GM18517 (cell line): ENCODE data around the gene SGIP1.

ENCODE experiments used
- ATAC-seq: cut with Tn5 transposase; IDR thresholded peaks from one replicate; pipeline ENCODE4 v1.9.1; 2021; ENCODE audit warnings: mild to moderate bottlenecking, moderate library complexity; ENCODE audit not compliant: unreplicated experiment

Gene SGIP1

DNA sequence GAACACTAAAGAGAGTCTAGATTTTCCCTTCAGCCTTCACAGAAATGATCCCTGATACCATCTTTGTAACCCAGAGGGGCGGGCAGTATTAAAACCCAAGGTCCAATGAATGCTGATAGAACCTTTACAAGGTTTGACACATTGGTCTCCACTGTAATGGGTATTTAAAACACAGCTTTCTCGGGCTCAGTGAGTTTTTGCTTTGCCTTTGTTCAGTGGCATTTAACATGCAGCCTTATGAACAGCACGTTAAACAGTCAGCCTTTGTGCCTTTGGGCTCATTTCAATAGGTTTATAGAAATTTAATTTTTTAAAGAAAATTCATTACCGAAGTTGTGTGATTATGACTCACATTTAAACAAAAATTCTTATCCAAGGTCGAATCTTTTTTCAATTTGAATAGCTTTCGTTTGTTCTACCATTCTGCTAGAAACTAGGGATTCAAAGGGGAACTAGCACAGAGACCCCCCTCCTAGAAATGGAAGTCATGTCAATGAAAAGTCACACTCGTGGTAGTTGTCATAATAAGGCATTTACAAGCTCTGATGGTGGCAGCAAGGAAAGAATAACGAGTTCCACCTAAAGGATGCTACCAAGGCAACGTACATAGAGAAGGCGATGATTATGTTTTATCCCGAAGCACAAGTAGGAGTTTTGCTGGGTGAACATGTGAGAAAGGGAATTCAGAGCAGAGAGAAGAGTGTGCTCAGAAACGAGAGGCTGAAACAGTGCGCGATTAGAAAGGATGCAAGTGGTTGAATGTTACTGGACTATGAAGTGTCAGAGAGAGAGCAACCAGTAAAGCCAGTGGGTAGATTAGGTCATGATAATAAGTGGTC is 66.2 kb downstream of the SGIP1 start:
- no peak for ATAC-seq

DNA sequence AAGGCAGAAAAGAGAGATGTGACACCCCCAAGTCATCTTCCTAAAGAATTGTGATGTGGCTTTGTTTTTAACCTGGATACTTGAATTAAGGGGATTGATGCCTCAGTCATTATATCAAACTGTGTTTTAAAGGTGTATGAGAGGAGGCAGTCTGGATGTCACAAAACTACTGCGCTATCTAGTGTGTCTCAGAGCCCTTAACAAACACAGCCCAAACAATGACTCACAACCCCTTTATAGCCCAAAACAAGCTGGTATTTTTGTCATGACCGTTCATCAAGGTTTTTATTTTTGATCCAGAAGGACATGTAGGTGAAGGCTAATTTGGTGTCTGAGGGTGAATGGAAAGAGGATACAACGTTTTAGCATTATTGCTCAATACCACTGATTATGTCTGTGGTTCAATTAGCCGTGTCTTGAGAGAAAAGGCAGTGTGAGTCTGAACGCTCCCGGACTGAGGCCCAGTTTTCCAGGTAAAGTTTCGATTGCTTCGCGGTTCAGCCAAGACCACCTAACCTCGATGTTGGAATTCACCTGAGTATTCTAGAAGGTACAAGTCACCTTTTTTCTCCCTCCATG is 71.6 kb downstream of the SGIP1 start:
- ATAC-seq = no peak

DNA sequence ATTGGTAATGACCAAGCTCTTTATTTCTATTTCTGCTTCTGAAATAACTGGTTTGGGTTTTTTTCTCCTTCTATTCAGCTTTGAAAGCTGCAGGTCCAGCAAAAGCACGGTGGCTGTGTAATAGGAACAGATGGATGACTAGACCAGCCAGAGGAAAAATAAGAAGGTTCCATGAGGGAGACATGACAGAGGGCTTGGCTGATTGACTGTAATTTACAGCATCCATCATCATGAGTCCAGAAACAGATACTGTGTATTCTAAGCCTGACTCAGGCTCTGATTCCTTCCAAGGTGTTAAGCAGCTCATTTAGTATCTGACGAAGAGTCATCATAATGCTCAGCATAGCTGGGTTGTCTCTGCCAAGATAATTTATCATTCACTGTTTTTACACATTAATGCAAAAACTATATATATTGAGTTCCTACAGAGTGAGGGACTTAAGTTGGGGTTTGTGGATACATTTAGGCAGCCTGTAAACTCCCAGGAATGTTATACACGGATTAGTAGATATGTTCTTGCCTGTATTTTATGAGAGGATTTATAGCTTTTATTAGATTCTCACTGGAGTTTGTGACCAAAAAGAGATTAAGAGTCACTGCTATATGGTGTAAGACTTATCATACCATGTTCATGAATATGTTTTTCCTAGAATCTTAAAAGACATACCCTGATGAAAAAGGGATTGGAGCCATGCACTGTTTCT is 72.6 kb downstream of the SGIP1 start:
- no peak for ATAC-seq

DNA sequence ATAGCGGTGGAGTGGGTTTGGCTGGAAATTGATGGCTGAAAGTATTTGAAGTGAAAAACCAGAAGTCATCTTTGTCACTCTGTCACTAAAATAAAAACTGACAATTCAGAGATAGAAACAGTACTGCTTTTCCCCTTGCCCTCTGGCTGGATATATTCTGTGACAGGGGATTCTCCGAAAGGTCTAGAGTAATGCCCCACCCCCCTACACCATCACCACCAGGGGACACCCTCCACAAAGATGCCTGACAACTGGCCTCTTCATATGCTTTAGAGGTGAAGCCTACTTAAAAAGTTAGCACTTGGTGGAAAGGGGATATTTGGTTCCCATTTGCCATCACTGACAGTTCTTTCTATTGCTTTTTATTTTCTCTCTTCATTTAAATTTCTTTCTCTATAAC is 73.5 kb downstream of the SGIP1 start:
- no peak for ATAC-seq

DNA sequence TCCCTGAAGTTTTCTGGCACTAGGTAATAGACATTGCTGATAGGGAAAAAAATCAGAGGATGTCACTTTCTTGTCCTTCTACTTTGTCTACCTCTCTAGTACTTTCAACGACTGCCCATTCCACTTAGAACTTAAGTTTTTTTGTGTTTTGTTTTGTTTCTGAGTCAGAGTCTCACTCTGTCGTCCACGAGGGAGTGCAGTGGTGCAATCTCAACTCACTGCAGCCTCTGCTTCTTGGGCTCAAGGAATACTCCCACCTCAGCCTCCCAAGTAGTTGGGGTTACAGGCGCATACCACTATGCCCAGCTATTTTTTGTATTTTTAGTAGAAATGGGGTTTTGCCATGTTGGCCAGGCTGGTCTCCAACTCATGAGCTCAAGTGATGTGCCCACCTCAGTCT is 79.2 kb downstream of the SGIP1 start:
- no peak for ATAC-seq

DNA sequence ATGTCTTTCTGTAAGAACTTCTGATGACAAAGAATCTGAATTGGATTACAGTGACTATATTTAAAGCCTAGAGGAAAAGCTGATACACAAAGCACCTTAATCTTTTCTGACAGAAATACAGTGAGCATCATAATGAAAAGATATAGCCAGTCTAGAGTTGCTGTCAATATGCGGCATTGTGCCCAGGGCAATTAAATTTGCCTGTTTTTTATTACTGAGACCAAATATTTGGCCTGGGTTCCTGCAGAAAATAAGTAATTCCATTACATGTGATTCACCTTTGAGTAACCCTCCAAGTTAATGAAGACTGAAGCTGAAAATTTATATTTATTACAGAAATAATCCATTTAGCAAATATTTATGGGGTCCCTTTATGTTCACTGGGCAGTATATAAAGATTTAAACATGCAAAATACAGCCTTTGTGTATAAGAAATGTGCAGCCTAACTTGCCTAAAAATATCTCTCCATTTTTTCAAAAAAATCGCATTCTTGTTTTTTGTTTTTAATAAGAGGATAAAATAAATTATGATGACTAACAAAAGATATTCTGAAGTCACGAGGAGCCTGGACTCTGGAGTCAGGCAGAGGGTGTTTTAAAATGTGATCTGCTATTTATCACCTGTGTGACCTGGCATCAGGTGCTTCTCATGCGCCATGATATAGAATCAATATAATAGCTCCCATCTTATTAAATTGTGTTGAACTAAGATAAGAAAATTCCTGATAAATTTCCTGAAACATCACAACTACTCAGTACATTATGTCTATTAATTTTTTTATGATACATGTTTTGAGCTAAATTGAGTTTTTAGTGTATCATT is 83.6 kb downstream of the SGIP1 start:
- no peak for ATAC-seq

DNA sequence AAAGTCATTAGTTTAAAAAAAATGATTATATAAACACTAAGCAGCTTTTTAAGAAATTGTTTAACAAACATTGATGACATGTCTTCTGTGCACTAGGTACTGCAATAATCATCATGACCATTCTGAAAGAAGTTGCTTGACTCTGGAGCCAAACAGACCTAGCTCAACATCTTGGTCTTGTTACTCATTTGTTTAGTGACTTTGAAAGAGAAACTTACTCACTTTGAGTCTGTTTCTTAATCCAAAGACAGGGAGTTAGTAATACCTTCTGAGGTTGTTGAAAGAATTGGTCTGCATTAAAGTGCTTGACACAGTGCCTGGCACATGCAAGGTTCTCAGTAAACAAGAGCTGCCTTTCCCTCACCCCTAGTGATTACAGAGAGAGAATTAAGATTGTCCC is 84.4 kb downstream of the SGIP1 start:
- no peak for ATAC-seq

DNA sequence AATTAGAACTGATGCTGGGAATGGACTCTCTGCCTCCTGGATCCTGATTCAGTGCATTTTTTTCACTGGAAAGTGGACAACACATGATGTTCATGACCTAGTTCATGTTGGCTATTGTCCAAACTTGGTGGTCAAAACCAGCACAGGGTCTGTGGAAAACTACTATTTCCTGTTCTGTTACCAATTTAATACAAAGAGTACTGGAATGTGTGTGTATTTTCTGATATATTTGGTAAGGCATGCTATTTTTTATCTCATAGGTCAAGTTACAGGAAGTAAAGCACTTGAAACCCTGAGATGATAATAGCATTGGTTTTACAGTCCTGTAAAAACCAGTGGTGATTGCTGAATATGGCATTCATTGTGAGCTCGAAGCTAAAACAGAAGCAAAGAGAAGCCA is 89.9 kb downstream of the SGIP1 start:
- no peak for ATAC-seq

DNA sequence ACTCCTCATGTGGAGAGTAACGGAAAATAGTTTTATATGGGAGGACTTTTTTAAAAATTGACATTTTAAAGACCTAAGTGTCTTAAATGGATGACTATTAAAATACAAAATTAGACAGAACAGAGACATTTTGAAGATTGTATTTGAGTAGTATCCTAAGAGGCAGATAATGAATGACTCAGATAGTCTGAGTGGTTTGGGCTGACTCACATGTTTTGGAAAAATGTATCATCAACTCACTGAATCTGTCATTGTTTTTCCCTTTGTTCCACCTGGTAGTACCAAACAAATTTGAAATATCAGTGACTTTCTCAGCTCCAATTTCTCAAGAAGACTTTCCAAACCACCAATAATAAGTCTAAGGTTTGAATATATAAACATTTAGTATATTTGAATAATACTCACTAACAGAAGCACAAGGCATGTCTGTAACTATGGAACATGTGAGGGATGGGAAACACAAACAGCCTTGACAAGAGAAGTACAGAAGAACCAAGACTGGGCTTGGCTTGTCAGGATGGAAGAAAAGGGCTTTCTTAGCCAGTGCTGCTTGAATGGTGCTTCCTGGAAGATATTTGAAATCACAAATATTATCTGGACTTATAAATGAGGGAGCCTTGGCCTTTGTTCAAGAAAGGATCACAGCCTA is 90.6 kb downstream of the SGIP1 start:
- ATAC-seq = no peak

DNA sequence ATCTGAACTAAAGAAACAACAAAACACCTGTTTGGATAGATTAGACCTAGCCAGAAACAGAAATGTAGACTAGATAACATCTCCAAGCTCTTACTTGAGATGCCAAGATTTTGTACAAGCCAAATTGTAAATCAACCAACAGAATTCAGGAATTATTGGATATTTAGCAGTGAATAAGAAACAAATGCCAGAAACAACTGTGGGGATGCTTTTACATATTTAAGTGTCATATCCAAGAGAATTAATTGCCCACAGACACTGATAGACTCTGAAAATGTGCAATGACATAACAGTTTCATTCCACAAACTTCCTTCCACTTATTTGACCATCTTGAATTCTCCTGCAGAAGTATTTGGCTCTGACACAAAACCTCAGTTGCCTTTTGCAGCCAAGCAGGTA is 92.3 kb downstream of the SGIP1 start:
- ATAC-seq = no peak

DNA sequence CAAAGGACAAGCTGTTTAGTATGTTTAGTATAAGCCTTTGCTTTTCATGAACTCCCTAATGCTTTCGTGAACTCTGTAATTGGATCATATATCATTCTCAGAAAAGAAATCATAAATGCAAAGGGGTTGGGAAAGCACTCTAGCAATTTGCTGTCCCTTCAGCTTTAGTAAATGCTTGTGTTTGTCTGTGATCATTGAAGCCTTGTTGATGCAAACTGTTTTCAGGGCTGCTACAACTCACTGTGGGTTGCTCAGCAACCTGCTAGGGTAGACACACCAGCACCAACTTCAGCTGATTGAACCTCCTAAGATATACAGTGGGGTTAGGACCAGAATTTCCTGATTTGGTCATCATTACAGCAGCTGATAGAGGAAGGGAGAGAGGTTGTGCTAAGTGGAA is 95.0 kb downstream of the SGIP1 start:
- no peak for ATAC-seq

DNA sequence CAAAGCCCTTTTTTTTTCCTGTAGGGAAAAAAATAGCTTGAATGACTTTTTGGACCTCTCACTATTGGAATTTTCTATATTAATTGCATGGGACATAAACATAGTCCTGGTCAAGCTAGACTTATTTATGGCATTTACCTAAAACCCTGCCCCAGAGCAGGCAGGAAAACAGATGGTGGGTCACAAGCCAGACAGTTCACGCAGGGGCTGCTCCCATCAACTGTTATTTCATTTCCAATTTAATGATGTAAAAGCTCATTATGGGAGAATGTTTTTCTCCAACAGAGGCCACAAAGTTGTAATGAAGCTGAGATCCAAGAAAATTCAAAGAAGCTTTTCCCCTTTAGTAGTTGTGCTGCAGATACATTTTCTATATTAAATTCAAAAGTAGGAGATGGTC is 99.2 kb downstream of the SGIP1 start:
- ATAC-seq = no peak

DNA sequence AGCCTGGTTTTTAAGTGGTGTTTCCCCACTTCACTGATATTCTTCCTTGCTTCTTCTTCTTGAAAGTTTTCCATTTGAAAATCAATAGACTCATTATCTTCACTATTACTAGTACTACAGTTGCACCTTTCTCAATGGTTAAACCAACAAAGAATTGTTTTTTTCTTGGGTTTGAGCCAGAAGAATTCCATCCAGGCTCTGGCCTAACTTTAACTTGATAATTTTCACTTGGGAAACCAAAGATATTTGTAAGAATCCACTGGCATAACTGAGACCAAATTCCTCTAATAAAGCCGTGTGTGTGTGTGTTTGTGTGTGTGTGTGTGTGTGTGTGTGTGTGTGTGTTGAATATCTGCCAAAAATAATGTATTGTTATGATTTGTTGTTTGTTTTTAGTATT is 103.2 kb downstream of the SGIP1 start:
- ATAC-seq = no peak

DNA sequence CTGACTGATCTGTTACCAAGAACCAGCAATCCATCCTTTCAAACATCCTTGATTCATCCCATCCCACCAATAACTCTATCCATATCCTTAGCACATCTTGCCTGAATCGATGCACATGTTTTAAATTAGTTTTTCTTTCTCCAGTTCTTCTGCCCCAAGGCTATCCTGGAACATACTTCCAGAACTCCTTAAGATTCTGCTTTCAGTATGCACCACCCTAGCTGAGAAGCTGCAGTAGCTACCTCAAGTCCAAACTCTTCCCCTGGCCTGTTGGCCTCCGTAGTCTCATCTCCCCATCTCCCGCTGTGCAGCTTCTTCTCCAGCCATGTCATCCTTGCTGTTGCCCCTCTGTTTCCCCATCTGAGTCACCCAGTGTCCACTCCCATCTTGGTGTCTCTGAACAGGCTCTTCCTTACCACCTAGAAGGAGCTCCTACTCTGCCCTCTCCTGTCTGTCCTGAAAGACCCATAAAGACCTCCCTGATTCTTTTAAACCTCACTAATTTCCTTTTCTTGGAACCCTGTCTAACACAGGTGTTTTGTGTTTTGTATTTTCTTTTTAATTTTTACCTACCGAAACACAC is 108.0 kb downstream of the SGIP1 start:
- no peak for ATAC-seq

DNA sequence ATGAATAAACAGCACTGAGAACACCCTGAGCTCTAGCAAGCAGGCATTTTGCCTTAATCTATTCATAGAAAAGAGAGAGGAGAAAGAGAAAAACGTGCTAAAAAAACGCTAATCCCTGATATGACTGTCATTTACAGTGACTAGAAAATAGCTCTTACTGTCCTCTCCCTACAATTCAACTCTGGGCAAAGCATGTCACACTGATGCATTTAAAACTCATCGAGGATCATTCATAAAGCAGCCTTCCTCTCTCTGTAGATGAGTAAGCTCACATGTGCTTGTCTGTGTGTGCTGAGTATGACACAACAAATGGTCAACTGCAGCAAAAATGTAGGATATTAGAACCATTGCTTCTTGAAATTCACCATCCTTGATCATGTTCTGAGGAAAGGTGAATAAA is 109.0 kb downstream of the SGIP1 start:
- ATAC-seq = no peak

DNA sequence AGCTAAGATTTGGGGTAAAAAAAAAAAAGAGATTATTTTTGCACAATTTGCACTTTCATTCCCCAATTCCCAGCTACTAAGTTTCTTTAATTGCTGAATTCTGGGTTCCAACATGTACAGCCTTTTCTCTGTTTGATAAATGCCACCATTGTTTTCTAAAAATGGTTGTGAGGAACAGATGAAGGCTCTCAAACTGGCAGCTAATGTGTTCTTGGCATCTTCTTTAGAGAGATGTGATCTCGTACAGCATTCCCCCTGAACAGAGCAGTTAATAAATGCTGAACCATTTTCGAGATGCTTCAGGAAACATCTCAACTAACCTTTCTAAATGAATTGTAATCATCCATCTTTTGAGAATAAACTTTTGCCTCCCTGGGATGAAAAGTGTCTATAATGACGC is 110.4 kb downstream of the SGIP1 start:
- no peak for ATAC-seq

DNA sequence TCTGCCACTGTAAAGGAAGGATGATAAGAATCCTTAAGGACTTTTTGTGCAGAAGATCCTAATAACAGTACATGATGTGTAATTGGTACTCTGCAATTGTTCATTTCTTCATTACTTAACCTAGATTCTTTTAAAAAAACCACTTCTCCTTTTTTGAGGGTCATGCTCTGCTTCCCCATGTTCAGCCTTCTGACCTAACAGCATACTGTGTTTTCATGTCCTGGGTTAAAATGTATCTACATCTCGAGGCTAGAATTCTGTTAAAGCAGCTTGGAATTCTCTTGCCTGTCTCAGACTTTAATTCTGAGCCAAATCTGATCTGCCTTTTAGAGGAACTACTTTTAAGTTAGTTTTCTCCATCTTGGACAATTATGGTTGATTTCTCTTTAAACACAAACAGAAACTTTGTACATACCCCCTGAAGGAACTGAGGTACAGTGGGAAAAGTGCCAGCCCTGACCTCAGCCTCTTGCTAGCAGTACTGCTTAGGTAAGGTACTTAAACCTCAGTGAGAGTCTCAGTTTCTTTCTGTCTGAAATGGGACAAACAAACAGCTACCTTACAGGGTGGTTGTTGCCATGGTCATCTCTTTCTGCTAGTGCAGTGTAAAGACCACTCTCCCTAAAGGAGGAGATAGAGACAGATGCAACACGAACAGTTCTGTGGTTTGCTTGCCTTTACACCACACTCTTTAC is 115.1 kb downstream of the SGIP1 start:
- ATAC-seq = peak; percentile 69

DNA sequence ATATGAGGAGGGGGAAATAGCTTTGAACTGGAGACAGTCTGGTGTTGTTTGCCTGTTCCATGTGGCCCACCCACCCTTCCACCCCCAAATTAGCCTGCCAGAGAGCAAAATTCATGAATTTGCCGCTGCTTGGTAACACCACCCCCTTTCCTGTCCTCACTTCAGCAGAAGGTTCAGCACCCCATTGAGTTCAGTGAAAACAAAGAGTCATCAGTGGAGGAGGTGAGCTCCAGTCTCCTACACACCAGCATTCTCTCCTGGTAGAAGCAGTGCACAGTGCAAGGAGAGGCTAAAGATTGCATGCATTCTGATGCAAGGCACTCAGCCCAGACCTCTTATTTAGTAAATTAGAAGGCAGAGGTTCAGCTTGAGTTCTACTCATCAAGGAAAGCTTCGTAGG is 118.6 kb downstream of the SGIP1 start:
- no peak for ATAC-seq

DNA sequence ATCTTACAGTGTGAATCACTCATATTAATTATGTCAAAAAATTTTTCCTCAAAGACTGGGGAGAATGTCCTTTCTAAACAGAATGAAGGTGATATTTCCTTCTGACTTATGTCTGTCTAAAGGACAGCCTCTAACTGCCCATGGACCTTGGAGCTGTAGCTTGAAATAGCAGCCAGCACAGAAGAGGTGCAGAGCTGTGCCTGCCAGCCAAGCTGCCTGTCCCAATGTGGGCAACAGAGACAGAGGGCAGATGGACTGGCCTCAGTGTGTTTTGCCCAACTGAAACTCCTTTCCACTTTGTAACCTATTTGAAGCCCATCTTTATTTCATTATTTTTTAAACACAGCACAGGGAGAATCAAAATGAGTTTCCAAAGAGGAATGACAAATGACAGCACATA is 120.7 kb downstream of the SGIP1 start:
- ATAC-seq = no peak

DNA sequence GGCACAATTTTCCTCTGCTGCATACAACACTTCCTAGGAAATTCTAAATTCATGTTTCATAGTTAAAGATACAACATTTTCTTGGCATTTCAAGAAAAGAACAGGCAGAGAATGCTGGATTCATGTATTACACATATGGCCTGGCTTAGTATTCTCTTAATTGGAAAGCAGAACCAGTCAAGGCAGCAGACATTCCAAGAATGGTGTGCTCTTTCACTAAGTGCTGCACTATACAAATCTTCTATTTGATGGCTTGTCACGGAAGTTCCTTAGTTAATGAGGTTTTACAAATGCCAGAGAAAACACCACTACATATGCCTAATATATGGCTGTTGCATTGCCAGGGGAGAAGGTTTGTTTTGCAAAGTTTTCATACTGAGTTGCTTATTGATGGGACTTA is 137.5 kb downstream of the SGIP1 start:
- ATAC-seq = no peak
